Suppressor macrophage treated with lipopolysaccharide for 1 hour (primary cell): ENCODE measurements around the gene SMARCA4.
A peak's percentile ranks its signal among the peaks of the same experiment; 100 is the strongest.
"Not testable (repeated sequence)": the region's sequence is repeated elsewhere in the genome, so short reads cannot be mapped to it uniquely, and the experiment has no call there.

Experiments used
- DNase-seq, 3 donors: peaks; one replicate each; pipeline ENCODE4 v3.0.0-alpha.2; 2020 to 2022

SMARCA4 gene

DNA sequence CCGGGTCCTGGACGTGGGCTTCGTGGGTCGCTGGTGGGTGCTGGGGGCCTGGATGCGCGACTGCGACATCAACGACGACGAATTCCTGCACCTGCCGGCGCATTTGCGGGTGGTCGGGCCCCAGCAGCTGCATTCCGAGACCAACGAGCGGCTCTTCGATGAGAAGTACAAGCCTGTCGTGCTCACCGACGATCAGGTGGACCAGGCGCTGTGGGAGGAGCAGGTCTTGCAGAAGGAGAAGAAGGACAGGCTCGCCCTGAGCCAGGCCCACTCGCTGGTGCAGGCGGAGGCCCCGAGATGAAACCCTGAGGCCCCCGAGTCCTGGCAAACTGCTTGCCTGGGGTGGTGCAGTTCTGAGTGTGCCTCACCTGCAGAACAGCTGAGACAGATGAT is 31.4 kb upstream of the SMARCA4 start:
- no peak for DNase-seq

DNA sequence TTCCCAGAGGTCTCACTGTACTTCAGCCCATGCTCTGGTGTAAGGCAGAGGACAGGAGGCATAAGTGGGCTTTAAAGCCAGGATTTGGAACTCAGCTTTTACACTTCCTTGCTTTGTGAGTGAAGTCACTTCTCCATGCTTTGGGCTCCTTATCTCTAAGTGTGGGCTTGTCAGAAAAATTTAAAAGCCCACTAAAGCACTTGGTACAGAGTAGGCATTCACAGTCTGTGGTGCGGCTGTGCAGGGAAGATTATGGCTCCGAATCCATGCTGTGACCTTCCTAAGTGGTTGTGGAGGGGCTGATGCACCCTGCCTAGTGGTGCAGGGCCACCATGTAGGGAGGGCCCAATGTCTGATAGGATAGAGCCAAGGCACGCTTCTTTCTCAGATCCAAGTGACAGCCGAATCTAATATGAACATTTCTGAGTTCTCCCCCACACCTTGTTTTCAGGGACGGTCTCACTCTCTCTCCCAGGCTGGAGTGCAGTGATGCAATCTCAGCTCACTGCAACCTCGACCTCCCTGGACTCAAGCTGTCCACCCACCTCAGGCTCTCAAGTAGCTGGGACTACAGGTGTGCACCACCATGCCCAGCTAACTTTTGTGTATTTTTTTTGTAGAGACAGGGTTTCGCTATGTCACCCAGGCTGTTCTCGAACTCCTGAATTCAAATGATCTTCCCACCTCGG is 25.3 kb upstream of the SMARCA4 start:
- DNase-seq = no peak

DNA sequence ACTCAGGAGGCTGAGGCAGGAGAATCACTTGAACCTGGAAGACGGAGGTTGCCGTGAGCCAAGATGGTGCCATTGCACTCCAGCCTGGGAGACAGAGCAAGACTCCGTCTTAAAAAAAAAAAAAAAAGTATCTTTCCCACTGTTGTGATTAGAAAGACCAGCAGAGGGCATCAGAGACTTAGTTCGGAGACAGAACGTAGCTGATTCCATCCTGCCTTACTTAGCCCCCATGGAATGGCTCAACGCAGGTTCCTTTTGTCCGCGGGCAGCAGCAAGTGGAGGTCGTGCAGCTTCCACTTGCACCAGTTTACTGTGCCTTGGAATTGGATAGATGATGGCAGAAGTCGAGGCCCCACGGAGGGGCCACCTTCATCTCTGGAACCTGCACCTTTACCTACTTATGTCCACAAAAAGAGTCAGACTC is 24.2 kb upstream of the SMARCA4 start:
- peak; percentile 81 to 85 (median 82) for DNase-seq

DNA sequence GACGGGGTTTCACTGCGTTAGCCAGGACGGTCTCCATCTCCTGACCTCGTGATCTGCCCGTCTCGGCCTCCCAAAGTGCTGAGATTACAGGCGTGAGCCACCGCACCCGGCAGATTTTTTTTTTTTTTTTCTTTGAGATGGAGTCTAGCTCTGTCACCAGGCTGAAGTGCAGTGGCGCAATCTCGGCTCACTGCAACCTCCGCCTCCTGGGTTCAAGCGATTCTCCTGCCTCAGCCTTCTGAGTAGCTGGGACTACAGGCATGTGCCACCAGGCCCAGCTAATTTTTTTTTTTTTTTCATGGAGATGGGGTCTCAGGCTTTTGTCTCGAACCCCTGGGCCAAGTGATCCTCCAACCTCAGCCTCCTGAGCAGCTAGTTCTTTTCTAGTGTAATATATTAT is 19.2 kb upstream of the SMARCA4 start:
- not testable (repeated sequence) for DNase-seq

DNA sequence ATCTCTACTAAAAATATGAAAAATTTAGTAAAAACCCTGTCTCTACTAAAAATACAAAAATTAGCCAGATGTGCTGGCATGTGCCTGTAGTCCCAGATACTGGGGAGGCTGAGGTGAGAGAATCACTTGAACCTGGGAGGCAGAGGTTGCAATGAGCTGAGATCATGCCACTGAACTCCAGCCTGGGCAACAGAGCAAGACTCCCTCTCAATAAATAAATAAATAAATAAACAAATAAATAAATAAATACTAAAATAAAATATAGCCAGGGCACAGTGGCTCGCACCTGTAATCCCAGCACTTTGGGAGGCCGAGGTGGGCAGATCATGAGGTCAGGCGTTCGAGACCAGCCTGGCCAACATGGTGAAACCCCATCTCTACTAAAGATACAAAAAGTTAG is 17.4 kb upstream of the SMARCA4 start:
- not testable (repeated sequence) for DNase-seq

DNA sequence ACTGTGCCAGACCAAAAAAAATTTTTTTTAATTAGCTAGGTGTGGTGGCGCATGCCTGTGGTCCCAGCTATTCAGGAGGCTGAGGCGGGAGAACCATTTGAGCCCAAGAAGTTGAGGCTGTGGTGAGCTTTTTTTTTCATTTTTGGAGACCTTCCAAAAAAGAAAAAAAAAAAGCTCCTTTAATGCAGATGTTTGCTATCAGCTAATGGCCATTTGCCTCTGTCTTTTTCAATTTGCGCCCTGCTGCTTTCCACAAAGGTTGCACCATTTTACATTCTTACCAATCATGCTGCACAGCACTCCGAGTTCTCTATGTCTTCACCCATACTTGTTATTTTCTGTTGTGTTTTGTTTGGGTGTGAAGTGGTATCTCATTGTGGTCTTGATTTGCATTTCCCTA is 15.6 kb upstream of the SMARCA4 start:
- no peak for DNase-seq

DNA sequence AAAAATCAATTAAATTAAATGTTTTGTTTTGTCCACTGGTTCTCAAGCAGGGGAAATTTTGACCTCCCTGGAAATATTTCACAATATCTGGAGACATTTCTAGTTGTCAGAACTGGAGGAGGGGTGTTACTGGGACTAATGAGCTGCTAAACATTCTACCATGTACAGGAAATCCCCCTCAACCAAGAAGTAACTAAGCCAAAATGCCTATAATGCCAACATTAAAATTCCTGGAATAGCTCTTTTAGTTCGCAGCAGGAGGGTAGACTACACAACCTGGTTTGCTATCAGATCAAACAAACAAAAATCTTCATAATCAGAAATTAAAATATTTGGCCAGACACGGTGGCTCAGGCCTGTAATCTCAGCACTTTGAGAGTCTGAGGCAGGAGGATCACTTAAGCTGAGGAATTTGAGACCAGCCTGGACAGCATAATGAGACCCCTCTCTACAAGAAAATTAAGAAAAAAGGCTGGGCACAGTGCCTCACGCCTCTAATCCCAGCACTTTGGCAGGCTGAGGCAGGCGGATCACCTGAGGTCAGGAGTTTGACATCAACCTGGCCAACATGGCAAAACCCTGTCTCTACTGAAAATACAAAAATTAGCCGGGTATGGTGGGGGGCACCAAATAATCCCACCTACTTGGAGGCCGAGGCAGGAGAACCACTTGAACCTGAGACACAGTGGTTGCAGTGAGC is 13.7 kb upstream of the SMARCA4 start:
- DNase-seq = no peak

DNA sequence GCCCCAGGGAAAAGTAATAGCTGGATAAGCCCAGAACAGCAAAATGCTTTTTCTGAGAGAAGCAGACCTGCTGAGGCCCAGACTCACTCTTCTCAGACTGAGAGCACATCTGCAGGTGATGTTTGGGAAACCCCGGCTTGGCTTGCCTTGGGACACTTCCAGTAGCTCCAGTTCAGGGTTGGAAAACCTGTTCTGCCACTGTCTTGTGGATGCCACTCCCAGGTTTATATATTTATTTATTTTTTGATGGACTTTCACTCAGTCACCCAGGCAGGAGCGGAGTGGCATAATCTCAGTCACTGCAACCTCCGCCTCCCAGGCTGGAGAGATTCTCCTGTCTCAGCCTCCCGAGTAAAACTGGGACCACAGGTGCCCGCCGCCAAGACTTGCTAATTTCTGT is 8.0 kb upstream of the SMARCA4 start:
- DNase-seq = no peak

DNA sequence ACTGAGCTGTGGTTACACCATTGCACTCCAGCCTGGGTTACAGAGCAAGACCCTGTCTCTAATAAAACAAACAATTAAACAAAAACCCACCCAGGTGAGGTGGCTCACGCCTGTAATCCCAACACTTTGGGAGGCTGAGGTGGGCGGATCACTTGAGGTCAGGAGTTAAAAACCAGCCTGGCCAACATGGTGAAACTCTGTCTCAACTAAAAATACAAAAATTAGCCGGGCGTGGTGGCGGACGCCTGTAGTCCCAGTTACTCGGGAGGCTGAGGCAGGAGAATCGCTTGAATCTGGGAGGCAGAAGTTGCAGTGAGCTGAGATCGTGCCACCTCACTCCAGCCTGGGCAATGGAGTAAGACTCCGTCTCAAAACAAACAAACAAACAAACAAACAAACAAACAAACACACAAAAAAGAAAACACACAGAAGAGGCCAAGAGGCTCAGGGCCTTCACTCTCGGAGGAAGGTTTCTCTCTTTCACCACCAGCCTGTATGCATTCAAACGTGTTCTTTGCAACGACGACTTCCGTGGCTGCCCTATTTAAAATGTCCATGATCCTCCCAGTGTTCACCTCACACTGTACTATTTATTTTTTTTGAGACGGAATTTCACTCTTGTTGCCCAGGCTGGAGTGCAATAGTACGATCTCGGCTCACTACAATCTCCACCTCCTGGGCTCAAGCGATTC is 1.4 kb upstream of the SMARCA4 start:
- DNase-seq = not testable (repeated sequence)

DNA sequence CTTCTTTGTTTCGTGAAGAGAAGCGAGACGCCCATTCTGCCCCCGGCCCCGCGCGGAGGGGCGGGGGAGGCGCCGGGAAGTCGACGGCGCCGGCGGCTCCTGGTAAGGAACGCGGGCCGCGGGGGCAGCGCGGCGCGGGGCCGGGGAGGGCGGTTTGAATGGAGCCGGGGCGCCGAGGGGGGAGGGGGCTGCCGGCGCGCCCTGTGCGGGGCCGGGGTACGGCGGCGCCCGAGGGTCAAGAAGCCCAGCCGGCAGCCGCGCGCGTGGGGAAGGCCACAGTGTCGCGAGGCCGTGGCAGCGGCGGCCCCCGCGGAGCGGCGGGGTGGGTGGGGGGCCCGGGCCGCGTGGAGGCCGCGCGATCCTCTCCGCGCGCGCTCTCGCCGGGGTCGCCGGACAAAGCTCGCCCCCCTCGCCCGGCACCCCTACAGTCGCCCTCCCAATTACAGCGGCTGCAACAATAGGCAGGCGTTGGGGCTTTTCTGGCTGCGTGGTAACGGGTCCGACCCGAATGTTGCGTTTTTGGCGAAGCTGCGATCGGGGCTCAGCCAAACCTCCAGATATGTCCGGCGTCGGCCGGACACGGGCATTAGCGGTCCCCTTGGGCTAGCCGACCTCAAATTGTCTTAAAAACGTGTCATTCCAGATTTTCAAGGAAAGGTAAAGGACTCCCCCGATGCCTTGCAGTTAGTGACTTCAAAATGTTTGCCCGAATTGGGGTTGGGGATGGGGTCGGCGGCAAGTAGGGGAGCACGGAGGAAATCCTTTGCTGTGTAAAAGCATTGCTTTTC is 437 bp downstream of the SMARCA4 start:
- DNase-seq = peak in 2 of 3 donors; percentile 21 to 32

DNA sequence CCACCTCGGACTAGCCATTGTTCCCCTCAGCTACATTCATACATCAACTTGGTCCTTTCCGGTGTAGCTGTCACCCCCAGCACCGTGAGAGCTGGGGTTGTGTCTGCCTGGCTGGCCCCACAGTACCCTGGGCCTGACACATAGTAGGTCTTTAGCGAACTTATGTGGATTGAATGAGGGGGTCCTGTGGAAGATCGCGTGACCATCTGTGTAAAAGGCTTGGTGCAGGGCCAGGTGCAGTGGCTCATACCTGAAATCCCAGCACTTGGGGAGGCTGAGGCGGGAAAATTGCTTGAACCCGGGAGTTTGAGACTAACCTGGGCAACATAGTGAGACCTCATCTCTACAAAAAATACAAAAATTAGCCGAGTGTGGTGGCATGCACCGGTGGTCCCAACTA is 2.0 kb downstream of the SMARCA4 start:
- DNase-seq = no peak

DNA sequence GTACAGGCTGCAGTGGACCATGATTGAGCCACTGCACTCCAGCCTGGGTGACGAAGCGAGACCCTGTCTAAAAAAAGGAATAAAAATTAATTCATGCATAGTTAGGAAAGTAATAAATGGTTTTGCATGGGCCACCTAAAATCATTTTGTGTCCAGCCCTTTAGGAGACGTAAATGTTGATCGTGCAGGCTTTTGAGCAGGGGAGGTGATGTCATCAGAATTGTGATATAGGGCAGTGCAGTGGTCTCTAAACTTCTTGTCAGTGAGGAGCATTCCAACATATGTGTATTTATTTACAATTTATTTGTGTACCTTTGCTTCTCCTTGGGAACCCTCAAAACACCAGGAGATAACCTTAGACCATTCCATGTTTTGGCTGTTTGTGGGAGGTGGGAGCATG is 3.0 kb downstream of the SMARCA4 start:
- DNase-seq = no peak

DNA sequence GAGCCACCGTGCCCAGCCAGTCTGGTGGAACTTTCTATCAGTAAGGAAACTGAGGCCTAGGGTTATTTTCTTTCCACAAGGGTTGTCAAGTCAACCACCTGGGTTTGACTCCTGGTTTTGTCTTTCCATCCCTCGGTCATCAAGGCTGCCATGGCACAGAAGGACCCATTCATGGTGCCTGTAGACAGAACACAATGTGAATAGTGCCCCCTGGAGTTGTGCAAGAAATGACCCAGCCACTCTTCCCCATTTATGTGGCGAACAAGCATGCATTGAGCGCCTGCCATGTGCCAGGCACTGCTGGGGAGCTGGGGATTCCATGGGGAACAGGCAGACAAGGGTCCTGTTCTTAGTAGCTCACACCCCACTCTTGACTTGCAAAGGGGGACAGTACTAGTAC is 4.1 kb downstream of the SMARCA4 start:
- DNase-seq = no peak

DNA sequence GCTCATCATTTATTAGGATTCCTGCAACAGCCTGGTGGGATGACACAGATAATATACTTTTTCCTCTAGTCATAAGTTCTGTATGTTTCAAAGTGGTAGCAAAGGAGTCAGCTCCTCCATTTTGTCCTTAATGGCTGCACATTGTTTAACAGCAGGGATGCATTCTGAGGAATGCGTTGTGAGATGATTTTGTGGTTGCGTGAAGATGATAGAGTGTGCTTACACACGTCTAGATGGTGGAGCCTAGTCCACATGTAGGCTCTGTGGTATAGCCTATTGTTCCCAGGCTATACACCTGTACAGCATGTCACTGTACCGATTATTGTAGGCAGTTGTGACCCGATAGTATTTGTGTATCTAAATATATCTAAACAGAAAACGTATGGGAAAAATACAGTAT is 4.6 kb downstream of the SMARCA4 start:
- no peak for DNase-seq

DNA sequence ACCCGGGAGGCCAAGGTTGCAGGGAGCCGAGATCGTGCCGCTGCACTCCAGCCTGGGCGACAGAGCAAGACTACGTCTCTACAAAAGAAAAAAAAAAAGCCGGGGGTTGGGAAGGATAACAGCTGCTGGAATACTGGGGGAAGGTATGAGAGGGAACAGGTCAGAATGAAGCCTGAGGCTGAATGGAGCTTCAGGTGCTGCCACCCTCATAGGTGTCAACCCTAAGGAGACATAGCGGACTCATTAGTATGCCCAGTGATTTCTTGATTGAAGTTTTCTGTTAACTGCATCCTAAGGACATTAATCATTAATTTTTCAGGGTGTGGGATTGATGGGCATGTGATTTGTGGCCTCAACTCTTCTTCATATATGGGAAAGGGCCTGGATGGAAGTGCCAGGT is 6.0 kb downstream of the SMARCA4 start:
- no peak for DNase-seq

DNA sequence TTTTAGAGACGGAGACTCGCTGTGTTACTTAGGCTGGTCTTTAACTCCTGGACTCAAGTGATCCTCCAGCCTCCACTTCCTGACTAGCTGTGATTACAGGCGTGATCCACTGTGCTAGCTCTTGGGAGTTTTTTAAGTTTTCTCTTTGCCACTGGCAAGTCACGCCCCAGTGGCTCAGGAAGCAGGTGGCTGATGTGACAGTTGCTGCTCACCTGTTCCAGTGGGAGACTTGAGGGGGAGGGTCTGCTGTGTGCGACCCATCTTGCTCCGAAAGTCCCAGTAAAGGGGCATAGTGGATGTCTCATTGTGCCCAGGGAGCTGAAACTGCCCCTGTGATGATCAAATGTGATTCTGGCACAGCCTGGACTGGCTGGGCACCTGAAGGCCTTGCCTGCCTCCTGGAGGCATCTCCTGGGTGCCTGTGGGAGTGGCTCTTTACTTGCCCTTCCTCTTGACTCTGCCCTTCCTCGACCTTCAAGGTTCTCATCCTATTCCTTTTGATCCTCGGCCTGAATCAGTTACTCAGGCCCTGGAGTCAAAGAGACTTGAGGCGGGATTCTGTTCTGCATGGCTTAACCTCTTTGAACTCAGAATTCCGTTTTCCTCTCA is 7.8 kb downstream of the SMARCA4 start:
- no peak for DNase-seq

DNA sequence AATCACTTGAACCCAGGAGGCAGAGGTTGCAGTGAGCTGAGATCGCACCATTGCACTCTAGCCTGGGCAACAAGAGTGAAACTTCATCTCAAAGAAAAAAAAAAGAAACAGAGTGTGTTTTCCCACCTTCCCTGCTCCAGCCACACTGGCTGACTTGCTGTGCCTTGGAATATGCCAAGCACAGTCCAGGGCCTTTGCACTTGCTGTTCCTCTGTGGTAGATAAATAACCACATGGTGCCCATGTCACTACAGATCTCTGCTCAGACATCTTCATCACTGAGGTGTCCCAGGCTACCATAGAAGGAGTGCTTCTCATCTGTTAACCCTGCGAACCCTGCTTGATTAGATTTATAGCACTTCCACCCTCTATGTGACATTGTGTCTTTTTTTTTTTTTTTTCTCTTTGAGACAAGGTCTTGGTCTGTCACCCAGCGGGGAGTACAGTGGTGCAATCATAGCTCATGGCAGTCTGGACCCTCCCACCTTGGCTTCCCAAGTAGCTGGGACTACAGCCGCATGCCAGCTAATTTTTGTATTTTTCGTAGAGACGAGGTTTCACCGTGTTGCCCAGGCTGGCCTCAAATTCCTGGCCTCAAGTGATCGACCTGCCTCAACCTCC is 10.4 kb downstream of the SMARCA4 start:
- DNase-seq = no peak

DNA sequence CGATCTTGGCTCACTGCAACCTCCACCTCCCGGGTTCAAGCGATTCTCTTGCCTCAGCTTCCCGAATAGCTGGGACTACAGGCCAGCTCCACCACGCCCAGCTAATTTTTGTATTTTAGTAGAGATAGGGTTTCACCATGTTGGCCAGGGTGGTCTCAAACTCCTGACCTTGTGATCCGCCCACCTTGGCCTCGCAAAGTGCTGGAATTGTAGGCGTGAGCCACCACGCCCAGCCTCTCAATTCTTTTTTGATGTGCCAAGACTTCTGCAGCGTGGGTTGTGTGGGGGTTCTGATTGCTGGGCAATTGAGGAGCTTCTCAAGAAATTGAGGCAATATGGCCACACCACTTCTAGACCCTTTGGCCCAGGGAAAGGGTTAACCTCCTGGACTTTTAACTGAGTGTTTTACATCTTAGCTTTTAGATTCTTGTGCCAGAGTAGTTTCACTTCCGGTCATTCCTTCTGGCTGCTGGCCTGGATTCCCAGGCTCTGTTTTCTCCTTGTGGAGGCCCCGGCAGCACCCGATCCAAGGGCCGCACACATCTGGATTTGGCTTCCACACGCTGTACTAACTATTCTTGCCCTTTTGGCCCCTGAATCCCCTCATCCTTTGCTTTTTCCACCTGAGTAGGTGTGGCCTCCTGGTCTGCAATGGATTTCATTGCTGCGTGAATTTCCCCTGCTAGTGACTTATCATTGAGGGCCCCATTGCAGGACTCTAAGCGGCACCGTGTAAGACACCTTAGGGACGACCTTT is 14.7 kb downstream of the SMARCA4 start:
- DNase-seq = no peak

DNA sequence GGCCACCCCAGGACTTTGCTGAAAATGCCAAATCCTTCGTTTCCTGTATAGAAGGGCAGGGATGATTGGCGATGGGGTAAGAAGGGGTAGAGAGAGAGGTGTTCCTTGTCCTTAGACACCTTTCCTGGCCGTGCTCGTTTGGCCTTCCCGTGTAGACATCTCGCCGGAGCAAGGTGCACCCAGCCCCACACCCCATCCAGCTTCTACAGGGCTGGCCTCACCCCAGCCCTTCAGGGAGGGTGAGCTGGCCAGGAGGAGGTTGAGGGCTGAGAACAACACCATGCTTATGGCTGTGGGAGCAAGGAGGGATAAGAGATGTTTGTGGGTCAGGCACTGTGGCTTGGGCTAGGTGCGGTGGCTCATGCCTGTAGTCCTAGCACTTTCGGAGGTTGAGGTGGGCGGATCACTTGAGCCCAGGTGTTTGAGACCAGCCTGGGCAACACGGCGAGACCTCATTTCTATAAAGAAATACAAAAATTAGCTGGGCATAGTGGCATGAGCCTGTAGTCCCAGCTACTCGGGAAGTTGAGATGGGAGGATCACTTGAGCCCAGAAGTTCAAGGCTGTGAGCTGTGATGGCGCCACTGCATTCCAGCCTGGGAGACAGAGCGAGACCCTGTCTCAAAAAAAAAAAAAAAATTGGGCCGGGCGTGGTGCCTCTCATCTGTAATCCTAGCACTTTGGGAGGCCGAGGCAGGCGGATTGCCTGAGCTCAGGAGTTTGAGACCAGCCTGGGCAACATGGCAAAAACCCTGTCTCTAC is 15.5 kb downstream of the SMARCA4 start:
- no peak for DNase-seq

DNA sequence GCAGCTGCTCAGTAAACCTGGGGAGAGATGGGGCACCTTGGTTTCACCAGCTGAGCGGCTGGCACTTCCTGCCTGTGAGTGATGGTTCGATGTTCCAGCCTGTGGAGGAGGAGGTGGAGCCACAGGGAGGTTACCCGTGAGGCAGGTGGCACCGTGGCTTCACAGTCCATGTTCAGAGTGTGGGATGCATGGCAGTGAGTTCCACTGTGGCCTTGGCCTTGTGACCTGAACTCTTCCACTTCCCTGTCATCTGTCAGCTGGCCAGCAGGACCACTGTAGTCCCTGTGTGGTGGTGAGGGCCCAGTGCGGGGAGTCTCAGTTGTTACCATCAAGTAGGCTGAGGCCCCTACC is 16.9 kb downstream of the SMARCA4 start:
- DNase-seq = no peak

DNA sequence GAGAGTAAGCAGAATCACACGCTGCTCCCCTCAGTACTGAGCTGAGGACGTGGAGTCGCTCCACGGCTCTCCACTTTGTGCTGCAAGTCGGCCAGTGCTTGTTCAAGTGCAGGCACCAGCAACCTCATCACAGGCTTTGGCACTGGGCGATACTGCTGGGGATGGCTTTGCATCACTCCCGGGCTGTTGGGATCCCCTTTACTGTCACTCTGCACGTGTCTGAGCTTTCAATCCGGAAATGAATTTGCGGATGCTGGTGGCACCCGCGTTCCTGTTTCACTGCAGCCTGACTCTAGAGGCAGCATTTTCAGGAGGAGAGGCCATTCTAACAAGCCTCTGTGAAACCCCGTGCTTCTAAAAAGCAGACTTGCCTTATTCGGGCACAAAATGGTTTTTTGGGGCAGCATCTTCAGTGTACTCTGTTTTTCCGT is 19.1 kb downstream of the SMARCA4 start:
- peak; percentile 62 to 70 (median 68) for DNase-seq
